ENCODE results near the gene TBC1D2B.

The TBC1D2B gene

DNA sequence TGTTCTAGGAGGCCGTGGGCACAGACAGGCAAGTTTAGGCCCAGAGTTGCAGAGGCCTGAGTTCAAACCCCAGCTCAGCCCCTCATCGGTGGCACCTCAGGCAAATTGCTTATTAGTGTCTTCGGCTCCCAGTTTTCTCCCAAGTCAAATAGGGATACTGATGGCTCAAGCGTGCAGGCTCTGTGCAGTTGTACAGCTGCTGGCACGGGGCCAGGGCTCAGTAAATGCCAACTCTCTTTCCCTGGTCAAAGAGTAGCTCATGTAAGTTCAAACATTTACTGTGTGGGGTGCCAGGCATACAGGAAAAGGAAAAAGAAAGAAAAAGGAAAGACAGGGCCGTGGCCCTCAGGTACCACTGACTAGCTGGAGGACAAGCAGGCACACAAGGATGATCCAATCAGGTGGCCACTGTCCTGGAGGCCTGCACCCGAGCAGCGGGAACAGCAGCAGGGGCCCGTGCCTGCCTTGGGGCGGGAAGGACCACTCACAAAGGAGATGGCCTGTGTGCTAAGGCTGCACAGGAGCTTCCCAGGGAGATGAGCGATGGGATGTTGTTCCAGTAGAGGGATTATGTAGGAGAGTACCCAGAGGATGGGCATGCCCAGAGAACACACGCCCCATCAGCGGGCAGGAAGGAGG is 70.8 kb downstream of the TBC1D2B start:
- Histone ChIP-seq H2AFZ (ENCODE audit: low read length) (no peak overlapping the region), H3K79me1 (ENCODE audit: low read depth, low read length) (peaks cover 2% of the 10 kb centered on the region), H3K27me3 (ENCODE audit: control insufficient read depth in 3 of 3, insufficient read depth in 3 of 3, low read depth in 1 of 3, low read length in 3 of 3) (no peaks in the 10 kb centered on the region), H3K18ac (ENCODE audit: low read length) (peak overlapping the region; percentile 42), H3K4me1 (ENCODE audit: control insufficient read depth in 2 of 2, insufficient read depth in 1 of 2, low read depth in 1 of 2, low read length in 2 of 2) (peaks cover 2 to 9% of the 10 kb centered on the region in 2 donors), H3K36me3 (replicated peaks in 1 of 2; ENCODE audit: control insufficient read depth in 2 of 2, insufficient read depth in 2 of 2, low read length in 2 of 2) (peaks cover 0 to 15% of the 10 kb centered on the region in 2 donors), H2BK12ac (ENCODE audit: low read length) (no peak overlapping the region), H3K4ac (ENCODE audit: low read length) (no peak overlapping the region), H3K4me2 (ENCODE audit: insufficient read depth, low read length, poor library complexity, severe bottlenecking) (no peak overlapping the region), H3K9me3 (replicated peaks in 1 of 2; ENCODE audit: control insufficient read depth in 2 of 2, insufficient read depth in 1 of 2, low read depth in 1 of 2, low read length in 2 of 2) (no peaks in the 10 kb centered on the region), H2AK5ac (ENCODE audit: low read depth, low read length) (no peak overlapping the region), H3K9ac (ENCODE audit: low read depth, low read length, poor library complexity) (no peak overlapping the region), H4K91ac (ENCODE audit: low read depth, low read length, poor library complexity) (no peak overlapping the region), H2BK5ac (ENCODE audit: low read length) (no peak overlapping the region), H3K23ac (ENCODE audit: low read depth, low read length, poor library complexity) (peak overlapping the region; percentile 25), H4K8ac (ENCODE audit: low read depth, low read length) (no peak overlapping the region), H3K14ac (ENCODE audit: low read length) (peak overlapping the region; percentile 44), H3K27ac (replicated peaks; ENCODE audit: low read length) (no peak overlapping the region), H2BK120ac (ENCODE audit: low read depth, low read length) (peak overlapping the region; percentile 5), H2BK15ac (ENCODE audit: low read length) (no peak overlapping the region), H3K4me3 (ENCODE audit: low read length in 2 of 2) (no peak overlapping the region)
- no peak for DNase-seq (ENCODE audit: low spot score)
- WGBS, 2 donors (ENCODE audit: extremely low coverage in 2 of 2, insufficient read length in 2 of 2, insufficient replicate concordance in 1 of 2), result no CpG with 5 or more reads among the region's 13 CpGs

DNA sequence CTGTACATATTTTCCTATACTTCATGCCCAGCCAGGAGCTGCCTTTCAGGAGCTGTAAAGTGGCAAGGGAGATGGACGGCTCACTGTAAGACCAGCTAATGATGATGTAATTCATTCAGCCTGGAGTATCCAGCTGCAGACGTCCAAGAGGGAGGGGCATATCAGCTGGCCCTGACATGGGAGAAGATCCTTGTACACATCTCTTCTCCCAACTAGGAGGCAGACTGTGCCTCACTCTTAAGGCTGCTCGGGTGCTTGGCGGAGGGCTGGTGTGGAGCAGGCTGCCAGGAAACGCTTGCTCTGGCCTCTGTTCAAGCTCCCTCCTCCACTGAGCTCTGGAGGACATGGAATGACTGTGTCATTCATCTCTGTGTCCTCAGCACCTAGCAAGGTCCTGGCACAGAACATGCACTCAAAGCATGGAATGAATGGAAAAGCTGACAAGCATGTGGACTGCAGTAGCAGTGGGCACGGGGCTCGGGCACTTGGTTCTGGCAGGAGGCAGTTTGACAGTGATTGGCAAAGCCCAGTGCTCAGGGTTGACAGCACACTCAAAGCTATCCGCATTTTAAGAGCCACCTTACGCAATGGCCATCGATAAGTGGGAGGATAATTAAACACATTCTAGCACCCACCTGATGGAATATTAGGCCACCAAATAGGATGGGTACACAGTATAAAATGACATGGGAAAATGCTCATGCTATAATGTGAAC is 72.4 kb downstream of the TBC1D2B start:
- Histone ChIP-seq H2BK15ac (ENCODE audit: low read length) (no peak overlapping the region), H3K9ac (ENCODE audit: low read depth, low read length, poor library complexity) (no peak overlapping the region), H2BK5ac (ENCODE audit: low read length) (no peak overlapping the region), H3K36me3 (replicated peaks in 1 of 2; ENCODE audit: control insufficient read depth in 2 of 2, insufficient read depth in 2 of 2, low read length in 2 of 2) (peaks cover 0 to 21% of the 10 kb centered on the region in 2 donors), H3K79me1 (ENCODE audit: low read depth, low read length) (peaks cover 2% of the 10 kb centered on the region), H3K27ac (replicated peaks; ENCODE audit: low read length) (no peak overlapping the region), H3K27me3 (ENCODE audit: control insufficient read depth in 3 of 3, insufficient read depth in 3 of 3, low read depth in 1 of 3, low read length in 3 of 3) (no peaks in the 10 kb centered on the region), H2AK5ac (ENCODE audit: low read depth, low read length) (no peak overlapping the region), H3K4me2 (ENCODE audit: insufficient read depth, low read length, poor library complexity, severe bottlenecking) (no peak overlapping the region), H2AFZ (ENCODE audit: low read length) (no peak overlapping the region), H3K23ac (ENCODE audit: low read depth, low read length, poor library complexity) (peak overlapping the region; percentile 25), H3K4me1 (ENCODE audit: control insufficient read depth in 2 of 2, insufficient read depth in 1 of 2, low read depth in 1 of 2, low read length in 2 of 2) (peaks cover 2 to 9% of the 10 kb centered on the region in 2 donors), H3K18ac (ENCODE audit: low read length) (peak overlapping the region; percentile 11), H2BK12ac (ENCODE audit: low read length) (no peak overlapping the region), H3K9me3 (replicated peaks in 1 of 2; ENCODE audit: control insufficient read depth in 2 of 2, insufficient read depth in 1 of 2, low read depth in 1 of 2, low read length in 2 of 2) (no peaks in the 10 kb centered on the region), H4K8ac (ENCODE audit: low read depth, low read length) (no peak overlapping the region), H2BK120ac (ENCODE audit: low read depth, low read length) (no peak overlapping the region), H4K91ac (ENCODE audit: low read depth, low read length, poor library complexity) (no peak overlapping the region), H3K14ac (ENCODE audit: low read length) (no peak overlapping the region), H3K4me3 (ENCODE audit: low read length in 2 of 2) (no peak overlapping the region), H3K4ac (ENCODE audit: low read length) (no peak overlapping the region)
- WGBS, 2 donors (ENCODE audit: extremely low coverage in 2 of 2, insufficient read length in 2 of 2, insufficient replicate concordance in 1 of 2), result no CpG with 5 or more reads among the region's 10 CpGs
- no peak for DNase-seq (ENCODE audit: low spot score)

DNA sequence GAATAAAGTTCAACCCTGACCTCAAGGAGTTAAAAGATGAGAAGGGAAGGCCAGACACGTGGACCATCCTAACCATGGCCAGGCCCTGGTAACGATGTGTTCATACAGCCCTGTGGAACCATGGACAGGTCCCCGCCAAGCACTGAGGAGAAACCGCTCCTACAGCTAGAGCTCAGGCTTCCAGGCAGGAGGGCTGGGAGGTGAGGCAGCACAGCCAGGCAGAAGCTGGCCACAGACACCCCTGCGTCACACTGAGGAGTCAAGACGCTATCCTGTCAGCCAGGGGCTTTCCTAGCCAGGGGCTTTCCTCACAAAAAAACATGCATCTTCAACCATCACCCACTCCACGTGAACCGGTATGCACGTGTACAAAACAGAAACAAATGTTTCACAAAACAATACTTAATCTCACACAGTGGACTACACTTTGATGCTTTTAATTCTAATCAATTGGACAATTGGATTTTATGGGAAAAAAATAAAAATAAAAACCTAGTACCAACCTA is 73.2 kb downstream of the TBC1D2B start:
- Histone ChIP-seq H2BK15ac (ENCODE audit: low read length) (no peak overlapping the region), H3K4ac (ENCODE audit: low read length) (no peak overlapping the region), H2BK5ac (ENCODE audit: low read length) (no peak overlapping the region), H3K27ac (replicated peaks; ENCODE audit: low read length) (no peak overlapping the region), H2BK120ac (ENCODE audit: low read depth, low read length) (no peak overlapping the region), H3K9me3 (replicated peaks in 1 of 2; ENCODE audit: control insufficient read depth in 2 of 2, insufficient read depth in 1 of 2, low read depth in 1 of 2, low read length in 2 of 2) (no peaks in the 10 kb centered on the region), H3K9ac (ENCODE audit: low read depth, low read length, poor library complexity) (peak overlapping the region; percentile 38), H3K23ac (ENCODE audit: low read depth, low read length, poor library complexity) (no peak overlapping the region), H2AK5ac (ENCODE audit: low read depth, low read length) (no peak overlapping the region), H4K8ac (ENCODE audit: low read depth, low read length) (no peak overlapping the region), H3K4me1 (ENCODE audit: control insufficient read depth in 2 of 2, insufficient read depth in 1 of 2, low read depth in 1 of 2, low read length in 2 of 2) (peaks cover 2 to 9% of the 10 kb centered on the region in 2 donors), H2AFZ (ENCODE audit: low read length) (no peak overlapping the region), H4K91ac (ENCODE audit: low read depth, low read length, poor library complexity) (no peak overlapping the region), H3K4me3 (ENCODE audit: low read length in 2 of 2) (no peak overlapping the region), H3K27me3 (ENCODE audit: control insufficient read depth in 3 of 3, insufficient read depth in 3 of 3, low read depth in 1 of 3, low read length in 3 of 3) (no peaks in the 10 kb centered on the region), H3K4me2 (ENCODE audit: insufficient read depth, low read length, poor library complexity, severe bottlenecking) (no peak overlapping the region), H3K14ac (ENCODE audit: low read length) (peak overlapping the region; percentile 47), H2BK12ac (ENCODE audit: low read length) (no peak overlapping the region), H3K36me3 (replicated peaks in 1 of 2; ENCODE audit: control insufficient read depth in 2 of 2, insufficient read depth in 2 of 2, low read length in 2 of 2) (peaks cover 0 to 21% of the 10 kb centered on the region in 2 donors), H3K79me1 (ENCODE audit: low read depth, low read length) (peaks cover 2% of the 10 kb centered on the region), H3K18ac (ENCODE audit: low read length) (no peak overlapping the region)
- no peak for DNase-seq (ENCODE audit: low spot score)
- WGBS, 2 donors (ENCODE audit: extremely low coverage in 2 of 2, insufficient read length in 2 of 2, insufficient replicate concordance in 1 of 2), result no CpG with 5 or more reads among the region's 9 CpGs

DNA sequence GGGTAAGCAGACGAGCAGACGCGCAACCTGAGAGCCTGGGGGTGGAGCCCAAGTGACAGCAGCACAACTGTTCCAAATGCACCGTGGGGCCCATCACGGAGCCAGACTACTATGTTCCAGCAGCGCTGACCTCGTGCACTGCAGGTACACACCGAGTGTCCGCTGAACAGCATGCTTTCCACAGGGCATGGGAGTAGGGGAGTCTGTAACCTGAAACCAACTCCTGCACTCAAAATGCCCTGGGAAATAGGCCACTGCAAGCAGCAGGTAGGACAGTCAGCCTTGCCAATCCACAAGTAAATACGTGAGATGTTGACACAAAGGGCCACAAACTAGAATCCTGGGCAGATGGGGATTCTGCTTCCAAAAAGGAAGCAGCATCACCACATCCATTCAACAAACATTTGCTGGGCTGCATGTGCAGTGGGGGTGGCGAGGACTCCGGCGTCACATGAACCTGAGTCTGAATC is 73.9 kb downstream of the TBC1D2B start:
- Histone ChIP-seq H3K18ac (ENCODE audit: low read length) (no peak overlapping the region), H3K9me3 (replicated peaks in 1 of 2; ENCODE audit: control insufficient read depth in 2 of 2, insufficient read depth in 1 of 2, low read depth in 1 of 2, low read length in 2 of 2) (no peaks in the 10 kb centered on the region), H3K4ac (ENCODE audit: low read length) (no peak overlapping the region), H3K36me3 (replicated peaks in 1 of 2; ENCODE audit: control insufficient read depth in 2 of 2, insufficient read depth in 2 of 2, low read length in 2 of 2) (peaks cover 0 to 21% of the 10 kb centered on the region in 2 donors), H2BK5ac (ENCODE audit: low read length) (no peak overlapping the region), H3K79me1 (ENCODE audit: low read depth, low read length) (peaks cover 2% of the 10 kb centered on the region), H3K27me3 (ENCODE audit: control insufficient read depth in 3 of 3, insufficient read depth in 3 of 3, low read depth in 1 of 3, low read length in 3 of 3) (no peaks in the 10 kb centered on the region), H3K4me1 (ENCODE audit: control insufficient read depth in 2 of 2, insufficient read depth in 1 of 2, low read depth in 1 of 2, low read length in 2 of 2) (peaks cover 2 to 9% of the 10 kb centered on the region in 2 donors), H2BK12ac (ENCODE audit: low read length) (no peak overlapping the region), H4K8ac (ENCODE audit: low read depth, low read length) (no peak overlapping the region), H2BK120ac (ENCODE audit: low read depth, low read length) (no peak overlapping the region), H2BK15ac (ENCODE audit: low read length) (no peak overlapping the region), H2AK5ac (ENCODE audit: low read depth, low read length) (peak overlapping the region; percentile 6), H3K9ac (ENCODE audit: low read depth, low read length, poor library complexity) (no peak overlapping the region), H3K14ac (ENCODE audit: low read length) (no peak overlapping the region), H3K4me2 (ENCODE audit: insufficient read depth, low read length, poor library complexity, severe bottlenecking) (no peak overlapping the region), H3K27ac (replicated peaks; ENCODE audit: low read length) (no peak overlapping the region), H3K23ac (ENCODE audit: low read depth, low read length, poor library complexity) (no peak overlapping the region), H2AFZ (ENCODE audit: low read length) (no peak overlapping the region), H4K91ac (ENCODE audit: low read depth, low read length, poor library complexity) (no peak overlapping the region), H3K4me3 (ENCODE audit: low read length in 2 of 2) (no peak overlapping the region)
- WGBS, 2 donors (ENCODE audit: extremely low coverage in 2 of 2, insufficient read length in 2 of 2, insufficient replicate concordance in 1 of 2), result no CpG with 5 or more reads among the region's 13 CpGs
- DNase-seq (ENCODE audit: low spot score), result no peak
